HepG2 (cell line): ENCODE results near the gene PNMA3. TPM values are rescaled to one million over a fixed set of nuclear protein-coding genes. Genes with fewer than 3 reads are reported as not detected.
A peak's percentile ranks its signal among the peaks of the same experiment; 100 is the strongest.

ENCODE experiments used
- AKAP8 ChIP-seq: sonication (generic); formaldehyde crosslinking; IDR thresholded peaks from 2 replicates; pipeline ENCODE4 v1.5.1; 2020; ENCODE audit warnings: mild to moderate bottlenecking, missing genetic modification reagents
- ATF7 ChIP-seq, 2 experiments: fragments of 450-650 bp in 1 of 2; sonication (generic) in 1 of 2; formaldehyde crosslinking in 1 of 2; IDR thresholded peaks; 2 replicates each; pipeline versions ENCODE4 v1.4.0 to v1.6.1; 2016 to 2020; ENCODE audit warnings: antibody characterized with exemption in 1 of 2, mild to moderate bottlenecking in 1 of 2, missing genetic modification reagents in 1 of 2
- ELF4 ChIP-seq: sonication (generic); formaldehyde crosslinking; IDR thresholded peaks from 2 replicates; pipeline ENCODE4 v1.5.0; 2020; ENCODE audit warnings: missing genetic modification reagents, mild to moderate bottlenecking, moderate library complexity, borderline replicate concordance
- EP300 ChIP-seq, 3 experiments: sonication (generic) in 1 of 3; formaldehyde crosslinking in 1 of 3; IDR thresholded peaks; 2 replicates each; pipeline versions ENCODE4 v1.5.1 to v1.6.1; 2011 to 2020; ENCODE audit warnings: low read depth in 2 of 3, low read length in 2 of 3, borderline replicate concordance in 1 of 3, improper control_type of control experiment in 1 of 3, mild to moderate bottlenecking in 1 of 3, missing genetic modification reagents in 1 of 3, moderate library complexity in 1 of 3
- HMGA1 ChIP-seq: sonication (generic); formaldehyde crosslinking; conservative IDR thresholded peaks from 2 replicates; pipeline ENCODE4 v1.4.0; 2020; ENCODE audit warnings: missing genetic modification reagents
- KAT8 ChIP-seq: IDR thresholded peaks from 2 replicates; pipeline ENCODE4 v1.6.1; 2016; ENCODE audit warnings: missing genetic modification reagents, missing compliant biosample characterization
- MAZ ChIP-seq, 2 experiments: sonication (generic) in 1 of 2; formaldehyde crosslinking in 1 of 2; IDR thresholded peaks; 2 replicates each; pipeline versions ENCODE4 v1.5.0 to v1.6.1; 2012 to 2020; ENCODE audit warnings: low read depth in 2 of 2, mild to moderate bottlenecking in 2 of 2, borderline replicate concordance in 1 of 2, improper control_type of control experiment in 1 of 2, low read length in 1 of 2, missing genetic modification reagents in 1 of 2, moderate library complexity in 1 of 2
- PAF1 ChIP-seq: IDR thresholded peaks from 2 replicates; pipeline ENCODE4 v1.6.1; 2016; ENCODE audit warnings: missing genetic modification reagents, missing compliant biosample characterization
- PHF21A ChIP-seq: sonication (generic); formaldehyde crosslinking; IDR thresholded peaks from 2 replicates; pipeline ENCODE4 v1.5.0; 2020; ENCODE audit warnings: mild to moderate bottlenecking, missing genetic modification reagents
- REST ChIP-seq, 2 experiments: IDR thresholded peaks; 2 replicates each; pipeline ENCODE4 v1.6.1; 2011 to 2012; ENCODE audit warnings: low read length in 2 of 2, borderline replicate concordance in 1 of 2, low read depth in 1 of 2, mild to moderate bottlenecking in 1 of 2, moderate library complexity in 1 of 2
- SOX13 ChIP-seq, 3 experiments: fragments of 450-650 bp in 1 of 3; sonication (generic) in 1 of 3; formaldehyde crosslinking in 1 of 3; IDR thresholded peaks in 2 of 3; conservative IDR thresholded peaks in 1 of 3; 2 replicates each; pipeline versions ENCODE4 v1.5.0 to v1.6.1; 2016 to 2020; ENCODE audit warnings: antibody characterized with exemption in 1 of 3, mild to moderate bottlenecking in 1 of 3, missing compliant biosample characterization in 1 of 3, missing genetic modification reagents in 1 of 3, moderate library complexity in 1 of 3
- YY1 ChIP-seq: IDR thresholded peaks from 2 replicates; pipeline ENCODE4 v1.6.1; 2011; ENCODE audit warnings: low read length, low read depth, moderate library complexity, mild to moderate bottlenecking; ENCODE audit not compliant: insufficient read depth, insufficient replicate concordance
- ZBTB33 ChIP-seq: sonication (generic); formaldehyde crosslinking; IDR thresholded peaks from 2 replicates; pipeline ENCODE4 v1.4.0; 2020; ENCODE audit warnings: missing genetic modification reagents
- ZBTB37 ChIP-seq: sonication (generic); formaldehyde crosslinking; IDR thresholded peaks from 2 replicates; pipeline ENCODE4 v1.4.0; 2020; ENCODE audit warnings: mild to moderate bottlenecking, missing genetic modification reagents
- ZNF136 ChIP-seq: sonication (generic); formaldehyde crosslinking; IDR thresholded peaks from 2 replicates; pipeline ENCODE4 v1.8.1; 2022; ENCODE audit warnings: low read depth, mild to moderate bottlenecking, moderate library complexity, missing genetic modification reagents
- ZNF160 ChIP-seq: sonication (generic); formaldehyde crosslinking; IDR thresholded peaks from 2 replicates; pipeline ENCODE4 v1.8.0; 2022; ENCODE audit warnings: mild to moderate bottlenecking, inconsistent platforms, missing genetic modification reagents
- ZNF775 ChIP-seq: sonication (generic); formaldehyde crosslinking; IDR thresholded peaks from 2 replicates; pipeline ENCODE4 v1.4.0; 2020; ENCODE audit warnings: missing genetic modification reagents, mild to moderate bottlenecking, moderate library complexity, borderline replicate concordance
- ZNF776 ChIP-seq: sonication (generic); formaldehyde crosslinking; IDR thresholded peaks from 2 replicates; pipeline ENCODE4 v1.4.0; 2020; ENCODE audit warnings: mild to moderate bottlenecking, missing genetic modification reagents
- polyA plus RNA-seq, 8 experiments: library from polyadenylated mRNA; depleted of rRNA in 3 of 8; stranded (reverse) in 7 of 8; unstranded in 1 of 8; fragments of >200 nt; fragmentation: Illumina TruSeq in 4 of 8; extraction: Trizol in 4 of 8; gene quantifications; 2 replicates each; pipeline versions ENCODE4 v1.2.1 to v1.2.3, GENCODE V29; 2011 to 2016; ENCODE audit warnings: low read depth in 4 of 8, missing spikeins in 1 of 8, mixed read lengths in 1 of 8; ENCODE audit not compliant: insufficient read depth in 1 of 8
- total RNA-seq, 5 experiments: library from RNA; depleted of rRNA; stranded (reverse); fragments of >200 nt; fragmentation: Illumina TruSeq; extraction: Trizol; gene quantifications; 2 replicates each; pipeline ENCODE4 v1.2.3, GENCODE V29; 2016; ENCODE audit warnings: low read depth in 1 of 5

The PNMA3 gene
- total and polyA plus RNA-seq, 2 of the 13 experiments (the other 11 are each of a cell fraction or from before 2014, with no cell fraction given): not detected

GRCh38 chrX:153032397-153033118 lies 23.7 kb upstream of the PNMA3 start (continued):
- TF ChIP-seq ZBTB37 (no peak), PAF1 (CRISPR knock-in tag) (no peak), ZNF775 (CRISPR knock-in tag) (no peak), REST (IDR thresholded peaks at IDR 0.05; ENCODE audit: borderline replicate concordance in 1 of 2, low read depth in 1 of 2, low read length in 2 of 2) (no peak), ELF4 (CRISPR knock-in tag) (no peak), YY1 (peak; percentile 54), MAZ (IDR thresholded peaks at IDR 0.05; ENCODE audit: borderline replicate concordance, low read depth, low read length) (no peak), MAZ (CRISPR knock-in tag; IDR thresholded peaks at IDR 0.05; ENCODE audit: low read depth) (peak; percentile 30; the same call in 1 of the 2 replicates), KAT8 (CRISPR knock-in tag) (peak; percentile 46; the same call in 1 of the 2 replicates), SOX13 (IDR thresholded peaks at IDR 0.05) (no peak), SOX13 (CRISPR knock-in tag; conservative IDR thresholded peaks at IDR 0.05 in 1 of 2, IDR thresholded peaks at IDR 0.05 in 1 of 2) (no peak), ATF7 (IDR thresholded peaks at IDR 0.05) (no peak), ATF7 (CRISPR knock-in tag; IDR thresholded peaks at IDR 0.05) (no peak), ZNF776 (CRISPR knock-in tag) (no peak), ZBTB33 (CRISPR knock-in tag) (0 out of 2 replicates have a peak, but pooled peaks have one; percentile 6), HMGA1 (CRISPR knock-in tag) (no peak), PHF21A (CRISPR knock-in tag) (no peak), ZNF136 (CRISPR knock-in tag) (no peak), AKAP8 (CRISPR knock-in tag) (no peak), EP300 (IDR thresholded peaks at IDR 0.05; ENCODE audit: low read depth in 2 of 2, low read length in 2 of 2) (no peak), EP300 (CRISPR knock-in tag; IDR thresholded peaks at IDR 0.05; ENCODE audit: borderline replicate concordance) (no peak), ZNF160 (CRISPR knock-in tag) (no peak)
